ENCODE data around the gene ZCWPW1.
"Not testable (repeated sequence)": the region's sequence is repeated elsewhere in the genome, so short reads cannot be mapped to it uniquely, and the experiment has no call there.

ZCWPW1 gene

DNA sequence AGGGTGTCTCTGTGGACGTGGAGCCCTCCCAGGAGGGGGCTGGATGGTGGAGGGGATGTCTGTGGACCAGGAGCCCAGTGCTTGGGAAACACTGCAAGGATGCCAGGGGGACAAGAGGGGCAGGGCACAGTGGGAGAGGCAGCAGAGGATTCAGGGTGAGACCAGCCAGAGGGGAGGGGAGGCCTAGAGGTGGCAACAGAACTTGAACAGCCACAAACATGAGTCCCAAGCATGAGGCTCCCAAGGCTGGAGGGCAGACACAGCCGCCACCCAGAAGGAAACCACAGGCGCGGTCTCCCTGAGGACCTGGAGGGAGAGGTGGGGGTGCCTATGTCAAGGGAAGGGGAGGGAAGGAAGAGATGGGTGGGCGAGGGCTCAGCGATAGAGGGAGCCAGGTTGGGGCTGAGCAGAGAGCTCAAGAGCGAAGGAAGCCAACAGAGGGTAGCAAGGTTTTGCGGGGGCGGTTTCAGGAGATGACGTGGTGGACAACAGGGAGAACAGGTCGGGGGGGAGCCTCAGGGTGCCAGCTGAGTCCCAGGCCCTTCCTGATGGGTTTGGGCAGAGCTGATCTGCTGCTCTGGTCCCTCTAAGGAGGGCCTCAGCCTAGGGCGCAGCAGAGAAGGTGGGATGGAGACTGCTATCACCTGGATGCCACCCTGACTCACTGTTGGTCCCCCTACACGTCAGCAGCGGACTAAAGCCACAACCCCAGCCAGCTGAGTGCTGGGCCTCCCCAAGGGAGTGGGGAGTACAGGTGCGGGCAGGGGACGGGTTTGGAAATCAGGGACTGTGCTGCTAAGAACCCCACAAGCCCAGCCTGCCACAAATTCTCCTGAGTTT lies 61.9 kb downstream of the ZCWPW1 start:
- peak; percentile 65 for DNase-seq (ENCODE audit: low spot score)
- TF ChIP-seq, protein P1, sequence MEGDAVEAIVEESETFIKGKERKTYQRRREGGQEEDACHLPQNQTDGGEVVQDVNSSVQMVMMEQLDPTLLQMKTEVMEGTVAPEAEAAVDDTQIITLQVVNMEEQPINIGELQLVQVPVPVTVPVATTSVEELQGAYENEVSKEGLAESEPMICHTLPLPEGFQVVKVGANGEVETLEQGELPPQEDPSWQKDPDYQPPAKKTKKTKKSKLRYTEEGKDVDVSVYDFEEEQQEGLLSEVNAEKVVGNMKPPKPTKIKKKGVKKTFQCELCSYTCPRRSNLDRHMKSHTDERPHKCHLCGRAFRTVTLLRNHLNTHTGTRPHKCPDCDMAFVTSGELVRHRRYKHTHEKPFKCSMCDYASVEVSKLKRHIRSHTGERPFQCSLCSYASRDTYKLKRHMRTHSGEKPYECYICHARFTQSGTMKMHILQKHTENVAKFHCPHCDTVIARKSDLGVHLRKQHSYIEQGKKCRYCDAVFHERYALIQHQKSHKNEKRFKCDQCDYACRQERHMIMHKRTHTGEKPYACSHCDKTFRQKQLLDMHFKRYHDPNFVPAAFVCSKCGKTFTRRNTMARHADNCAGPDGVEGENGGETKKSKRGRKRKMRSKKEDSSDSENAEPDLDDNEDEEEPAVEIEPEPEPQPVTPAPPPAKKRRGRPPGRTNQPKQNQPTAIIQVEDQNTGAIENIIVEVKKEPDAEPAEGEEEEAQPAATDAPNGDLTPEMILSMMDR (IDR thresholded peaks at IDR 0.05; ENCODE audit: extremely low read depth, missing control alignments): no peak

DNA sequence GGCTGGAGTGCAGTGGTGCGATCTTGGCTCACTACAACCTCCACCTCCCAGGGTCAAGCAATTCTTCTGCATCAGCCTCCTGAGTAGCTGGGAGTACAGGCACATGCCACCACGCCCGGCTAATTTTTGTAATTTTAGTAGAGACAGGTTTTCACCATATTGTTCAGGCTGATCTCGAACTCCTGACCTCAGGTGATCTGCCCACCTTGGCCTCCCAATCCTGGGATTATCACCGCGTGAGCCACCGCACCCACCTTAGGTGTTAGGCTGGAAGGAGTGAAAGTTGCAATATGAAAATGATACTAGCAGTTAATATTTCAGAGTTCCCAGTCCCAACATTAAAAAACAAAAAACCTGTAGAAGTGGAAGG lies 62.5 kb downstream of the ZCWPW1 start:
- not testable (repeated sequence) for DNase-seq (ENCODE audit: low spot score)

DNA sequence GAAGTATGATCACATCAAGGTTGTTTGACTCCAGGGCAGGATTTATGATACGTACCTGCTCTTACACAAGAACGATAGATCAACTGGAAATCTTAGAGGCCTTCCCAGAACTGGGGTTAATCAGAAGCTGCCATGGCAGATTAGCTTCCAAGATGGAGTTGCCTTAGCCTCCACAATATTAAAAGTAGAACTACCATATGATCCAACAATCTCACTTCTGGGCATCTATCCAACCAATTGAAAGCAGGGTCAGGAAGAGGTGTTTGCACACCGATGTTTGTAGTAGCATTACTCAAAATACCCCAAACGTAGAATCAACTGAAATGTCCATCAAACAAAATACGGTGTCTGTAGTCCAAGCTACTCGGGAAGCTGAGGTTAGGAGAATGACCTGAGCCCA lies 64.0 kb downstream of the ZCWPW1 start:
- DNase-seq (ENCODE audit: low spot score): no peak
- TF ChIP-seq, protein P1 (IDR thresholded peaks at IDR 0.05; ENCODE audit: extremely low read depth, missing control alignments): no peak

GRCh38 chr7:100363797-100364196 lies 64.7 kb downstream of the ZCWPW1 start:
- DNase-seq (ENCODE audit: low spot score): not testable (repeated sequence)

- TF ChIP-seq, protein P1 (IDR thresholded peaks at IDR 0.05; ENCODE audit: extremely low read depth, missing control alignments): no peak
These were observed 65.4 kb downstream of the ZCWPW1 start for GRCh38 chr7:100363098-100363497.

GRCh38 chr7:100360135-100360854 lies 68.2 kb downstream of the ZCWPW1 start:
- DNase-seq (ENCODE audit: low spot score): no peak
- TF ChIP-seq, protein P1 (IDR thresholded peaks at IDR 0.05; ENCODE audit: extremely low read depth, missing control alignments): no peak

More at GRCh38 chr7:100363098-100363497, 65.4 kb downstream of the ZCWPW1 start:
- DNase-seq (ENCODE audit: low spot score): no peak

GRCh38 chr7:100358857-100359212 lies 69.7 kb downstream of the ZCWPW1 start:
- TF ChIP-seq, protein P1 (IDR thresholded peaks at IDR 0.05; ENCODE audit: extremely low read depth, missing control alignments): no peak

GRCh38 chr7:100358027-100358856 lies 70.3 kb downstream of the ZCWPW1 start, which contains the start of gene PILRB:
Gene PILRB, plus strand, starts transcription at chr7:100358117. Its CDS starts 186 bp downstream, at chr7:100358303.
- no peak for DNase-seq (ENCODE audit: low spot score)
- TF ChIP-seq, protein P1 (IDR thresholded peaks at IDR 0.05; ENCODE audit: extremely low read depth, missing control alignments): peak; percentile 24

More at GRCh38 chr7:100358857-100359212, 69.7 kb downstream of the ZCWPW1 start:
- no peak for DNase-seq (ENCODE audit: low spot score)

Measured in GM20000 (cell line).